GM18498 (cell line): ENCODE data around the gene KCNK16.
A peak's percentile ranks its signal among the peaks of the same experiment; 100 is the strongest.

Experiments
- ATAC-seq: cut with Tn5 transposase; IDR thresholded peaks from one replicate; pipeline ENCODE4 v1.9.1; 2021; ENCODE audit warnings: mild to moderate bottlenecking, moderate library complexity; ENCODE audit not compliant: unreplicated experiment

KCNK16 gene

DNA sequence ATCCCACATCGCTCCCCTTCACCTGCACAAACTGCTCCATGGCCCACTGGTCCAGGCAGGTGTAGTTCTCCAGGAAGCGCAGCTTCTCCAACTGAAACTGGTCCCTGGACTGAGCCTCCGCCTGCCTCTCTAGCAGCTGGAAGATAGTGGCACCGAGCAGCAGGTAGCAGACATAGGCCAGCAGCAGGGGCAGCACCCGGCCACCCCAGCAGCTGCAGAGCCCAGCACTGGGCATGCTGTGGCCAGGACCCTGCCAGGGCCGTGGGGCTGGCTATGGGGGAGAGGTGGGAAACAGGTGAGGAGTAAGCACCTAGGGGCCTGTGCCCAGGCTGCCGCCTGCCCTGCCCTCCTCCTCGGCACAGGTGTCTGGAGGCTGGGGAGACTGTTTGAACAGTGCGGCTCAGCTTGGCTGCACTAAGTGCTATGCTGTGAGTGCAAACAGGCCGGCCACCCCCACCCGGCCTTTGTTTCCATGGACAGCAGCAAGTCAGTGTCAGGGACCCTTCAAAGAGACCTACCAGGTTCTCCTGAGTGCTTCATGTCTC is at the start of gene KCNK16:
Gene KCNK16 (minus strand): TSS at position 397 of the 545 bp plus-strand sequence. CDS start 162 bp downstream, at position 235.
- ATAC-seq: no peak

DNA sequence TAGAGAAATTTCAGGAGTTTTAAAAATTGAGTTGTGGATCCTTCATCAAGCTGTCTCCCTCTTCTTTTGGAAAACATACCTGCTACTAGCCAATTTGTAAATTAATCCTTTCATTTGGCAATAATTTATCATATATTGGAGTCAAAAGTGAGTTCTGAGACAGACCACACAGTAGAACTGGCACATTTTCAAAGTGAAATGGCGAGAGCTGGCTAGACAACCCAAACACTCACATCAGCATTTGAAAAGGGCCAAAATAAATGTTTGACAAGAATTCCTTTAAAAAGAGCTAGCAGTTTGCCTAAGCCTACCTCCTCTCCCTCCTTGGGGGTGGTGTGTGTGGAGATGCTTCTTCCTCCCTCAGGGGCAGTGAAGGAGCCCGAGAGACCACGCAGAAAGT is 47.9 kb upstream of the KCNK16 start:
- ATAC-seq: no peak

DNA sequence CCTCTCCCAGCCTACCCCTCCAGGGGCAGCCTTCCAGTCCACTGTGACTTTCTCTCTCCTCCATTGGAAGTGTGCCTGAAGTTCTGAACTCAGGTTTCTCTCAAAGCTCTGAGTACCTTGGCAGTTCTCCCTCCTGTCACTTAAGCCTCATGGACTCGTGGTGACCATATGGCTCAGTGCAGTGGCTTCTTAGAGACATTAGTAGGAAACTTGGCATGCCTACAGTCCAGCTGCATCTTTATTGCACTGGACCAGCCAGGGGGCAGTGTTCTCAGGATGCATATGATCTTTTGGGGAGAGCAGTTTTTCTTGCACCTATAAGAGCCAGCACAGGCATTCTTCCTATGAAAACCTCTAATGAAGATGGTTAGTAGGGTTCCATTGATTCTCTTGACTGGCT is 47.5 kb upstream of the KCNK16 start:
- ATAC-seq: no peak

DNA sequence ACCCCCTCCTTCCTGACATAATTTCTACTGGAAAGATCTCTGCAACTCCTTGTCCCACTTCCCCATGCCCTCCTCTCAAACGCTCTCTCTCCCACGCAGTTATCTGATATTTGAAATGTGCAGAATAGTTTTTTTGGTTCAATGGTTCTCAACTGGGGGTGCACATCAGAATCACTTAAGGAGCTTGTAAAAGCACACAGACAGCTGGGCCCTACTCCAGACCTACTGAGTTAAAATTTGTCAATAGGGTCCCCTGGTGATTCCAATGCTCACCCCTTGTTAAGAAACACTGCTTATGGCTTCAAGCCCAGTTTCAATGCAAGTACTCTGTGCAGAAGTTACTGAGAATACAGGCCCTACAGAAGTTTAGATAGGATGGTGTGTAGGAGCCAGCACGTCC is 45.2 kb upstream of the KCNK16 start:
- ATAC-seq: no peak

DNA sequence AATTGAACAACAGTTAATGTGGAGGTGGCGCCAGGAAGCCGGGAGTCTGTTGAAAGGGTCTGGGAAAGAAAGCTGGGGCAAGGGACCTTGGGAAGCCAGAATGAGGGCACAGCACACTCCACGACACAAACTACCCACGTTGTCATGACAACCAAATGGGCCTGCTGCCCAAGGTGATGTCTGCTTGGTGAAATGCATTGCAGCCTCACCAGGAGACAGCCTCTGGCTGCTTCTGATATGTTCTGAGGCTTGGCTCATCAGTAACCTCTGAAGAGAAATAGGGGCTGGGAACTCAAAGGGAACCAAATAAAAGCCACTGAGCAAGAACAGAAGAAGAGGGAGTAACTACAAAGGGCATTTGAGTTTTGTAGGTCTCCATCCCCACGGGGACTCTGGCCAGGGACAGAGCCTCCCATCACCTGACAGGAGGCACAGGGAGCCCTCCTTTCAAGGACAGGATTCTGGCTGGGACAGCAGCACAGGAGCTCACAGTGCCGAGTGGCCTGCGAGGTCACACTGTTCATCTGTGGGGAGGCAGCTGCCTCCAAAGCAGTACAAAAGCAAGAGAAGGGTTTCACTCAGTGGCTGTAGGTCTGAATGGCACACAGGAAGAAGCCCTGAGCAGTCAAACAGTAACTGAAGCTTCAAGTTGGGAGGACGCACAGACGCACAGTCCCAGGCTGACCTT is 44.6 kb upstream of the KCNK16 start:
- ATAC-seq: no peak

DNA sequence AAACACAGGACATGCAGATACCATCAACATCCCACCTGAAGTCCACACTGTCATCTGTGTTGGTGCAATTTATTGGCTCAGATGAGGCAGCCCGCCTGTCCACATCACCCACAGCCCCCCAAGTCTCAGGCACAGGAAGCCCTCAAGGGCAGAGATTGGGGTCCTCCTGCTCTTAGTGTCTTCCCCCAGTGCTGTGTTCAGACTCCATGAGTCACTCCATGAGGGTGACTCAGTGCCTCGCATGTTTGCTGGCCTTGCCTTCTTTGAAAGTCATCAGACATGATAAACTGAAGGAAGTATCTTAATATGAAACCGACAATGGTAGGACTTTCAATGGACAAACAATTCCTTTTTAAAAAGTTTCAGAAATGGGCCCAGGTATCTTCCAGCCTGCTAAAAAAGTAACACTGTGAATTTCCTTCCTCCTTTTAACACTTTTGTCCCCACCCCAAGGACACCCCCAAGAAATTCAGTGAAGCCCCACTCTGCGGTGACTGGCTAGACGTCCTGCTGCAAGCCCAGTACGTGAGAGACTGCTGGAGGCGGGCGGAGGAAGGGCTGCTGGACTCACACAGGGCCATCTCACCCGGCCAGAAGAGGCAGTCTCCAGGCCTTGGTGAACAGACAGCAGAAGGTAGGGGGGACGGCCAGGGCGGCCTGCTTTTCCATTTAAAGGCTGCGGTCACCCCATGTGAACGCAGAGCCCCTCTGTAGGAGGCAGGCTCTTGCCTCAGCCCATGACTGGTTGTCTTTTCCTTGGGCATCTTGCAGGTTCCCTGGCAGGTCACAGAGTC is 43.0 kb upstream of the KCNK16 start:
- no peak for ATAC-seq

DNA sequence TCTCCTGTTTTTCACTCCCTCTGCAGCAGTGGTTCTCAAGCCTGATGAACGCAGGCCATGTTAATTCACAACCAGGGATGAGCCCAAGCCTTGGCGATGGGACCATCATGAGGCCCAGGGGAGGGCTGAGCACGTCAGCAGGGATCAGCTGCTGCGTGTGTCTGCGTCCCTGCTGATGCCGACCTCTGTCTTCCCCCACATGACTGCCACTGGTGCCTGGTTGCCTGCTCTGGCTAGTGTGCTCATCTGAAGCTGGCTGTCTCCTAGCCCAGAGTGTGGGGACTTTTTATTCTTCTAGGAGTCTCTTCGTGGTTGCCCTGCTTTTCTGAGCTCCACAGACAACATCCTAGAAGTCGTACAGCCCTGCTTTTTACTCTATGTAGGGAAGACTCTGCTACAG is 40.8 kb upstream of the KCNK16 start:
- no peak for ATAC-seq

DNA sequence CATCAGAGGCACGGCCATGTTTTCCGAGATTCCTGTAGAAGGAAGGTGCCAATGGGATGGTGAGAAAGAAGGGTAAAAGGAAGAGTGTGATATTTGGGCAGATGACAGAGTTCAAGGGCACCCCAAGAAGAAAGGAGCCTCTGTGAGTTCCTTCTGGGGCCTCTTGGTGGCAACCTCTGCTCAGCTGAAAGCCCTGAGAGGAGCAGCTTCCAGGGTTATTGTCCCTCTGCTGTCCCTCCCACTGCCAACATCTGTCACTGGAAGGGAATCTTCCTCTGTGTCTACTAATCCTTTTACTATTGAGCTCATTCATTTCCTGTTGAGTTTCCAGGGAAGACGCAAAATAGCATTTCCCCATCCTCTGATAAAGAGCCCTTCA is 40.0 kb upstream of the KCNK16 start:
- no peak for ATAC-seq

DNA sequence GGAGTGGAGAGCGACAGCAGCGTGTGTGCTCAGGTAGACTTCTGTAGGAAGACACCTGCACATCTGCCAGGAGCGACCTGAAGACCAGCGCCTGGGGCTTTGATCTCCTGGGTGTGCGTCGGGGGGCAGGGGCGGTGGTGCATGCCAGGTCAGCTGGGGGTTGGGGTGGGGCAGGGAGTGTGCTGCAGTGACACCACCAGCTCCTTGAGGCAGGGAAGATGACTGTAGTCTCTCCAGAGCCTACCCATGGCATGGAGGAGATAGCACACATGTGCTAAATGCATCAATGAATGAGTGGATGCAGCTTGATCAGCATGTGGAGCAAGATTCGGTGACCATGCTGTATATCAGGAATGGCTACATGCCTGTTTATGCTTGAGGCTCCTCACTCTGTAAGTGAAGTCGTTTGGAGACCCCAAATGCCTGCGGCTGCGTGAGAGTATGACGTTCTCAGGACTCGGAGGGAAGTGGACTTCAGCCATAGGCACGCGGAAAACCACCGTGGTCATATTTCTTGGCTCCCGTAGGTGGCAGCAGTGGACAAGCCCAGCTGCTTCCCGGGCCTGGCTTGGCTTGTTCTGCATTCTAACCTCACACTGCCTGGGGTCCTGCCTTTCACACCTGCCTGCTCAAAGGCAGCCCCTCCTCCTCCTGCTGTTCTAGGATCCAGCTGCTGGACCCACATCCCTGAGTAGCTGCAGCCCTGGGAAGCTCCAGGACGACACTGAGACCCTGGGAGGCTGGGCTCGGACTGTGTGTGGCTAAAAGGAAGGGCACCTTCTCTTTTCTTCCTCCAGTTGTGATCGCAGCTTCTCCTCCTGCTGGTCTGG is 39.4 kb upstream of the KCNK16 start:
- ATAC-seq: peak; percentile 71

DNA sequence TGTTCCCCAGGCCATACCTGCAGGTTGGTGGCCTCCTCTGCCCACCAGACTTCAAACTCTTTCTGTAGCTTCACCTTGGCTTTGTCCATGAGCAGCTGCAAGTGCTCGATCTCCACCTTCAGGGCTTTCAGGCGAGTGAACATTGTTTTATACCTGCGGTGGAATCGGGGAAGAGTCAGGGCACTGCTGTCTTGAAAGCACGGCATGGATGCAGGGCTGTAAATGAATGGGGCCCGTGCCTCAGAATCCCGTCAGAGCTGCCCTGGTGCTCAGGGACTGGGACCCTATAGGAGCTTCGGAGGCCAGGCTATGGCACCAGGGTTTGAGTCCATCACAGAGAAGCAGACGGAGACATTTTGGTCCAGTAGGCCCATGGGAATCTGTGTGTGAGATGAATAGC is 37.9 kb upstream of the KCNK16 start:
- ATAC-seq: no peak

DNA sequence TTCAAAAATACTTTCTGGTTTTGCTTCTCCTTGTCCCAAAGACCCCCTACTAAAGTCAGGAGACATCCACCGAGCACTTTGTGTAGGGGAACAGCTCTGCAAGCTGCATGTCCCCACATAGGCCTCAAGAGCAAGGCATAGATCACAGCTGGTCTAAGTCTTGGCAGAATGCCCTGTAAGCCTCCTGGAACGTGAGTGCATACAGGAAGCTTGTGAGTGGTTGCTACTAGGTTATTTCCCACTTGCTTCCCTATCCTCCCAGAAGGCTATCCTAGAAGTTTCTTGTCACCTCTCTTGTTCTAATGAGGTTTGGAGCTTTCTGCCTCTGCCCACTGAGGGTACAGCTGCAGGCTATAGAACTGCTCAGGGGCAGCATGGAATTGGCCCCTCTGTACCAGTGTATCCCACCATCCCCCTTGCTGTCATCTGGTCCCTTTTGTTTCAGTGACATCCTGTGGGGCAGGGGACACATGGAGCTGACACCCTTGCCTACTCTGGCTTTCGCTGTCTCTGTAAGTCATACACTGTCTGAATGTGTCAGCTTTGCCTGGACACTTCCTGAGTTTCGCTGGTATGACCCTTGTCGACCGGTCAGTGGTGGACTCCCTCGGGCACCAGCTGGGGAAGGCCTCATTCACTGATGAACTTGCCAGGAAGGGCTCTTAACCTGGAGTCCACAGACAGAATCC is 35.6 kb upstream of the KCNK16 start:
- no peak for ATAC-seq

DNA sequence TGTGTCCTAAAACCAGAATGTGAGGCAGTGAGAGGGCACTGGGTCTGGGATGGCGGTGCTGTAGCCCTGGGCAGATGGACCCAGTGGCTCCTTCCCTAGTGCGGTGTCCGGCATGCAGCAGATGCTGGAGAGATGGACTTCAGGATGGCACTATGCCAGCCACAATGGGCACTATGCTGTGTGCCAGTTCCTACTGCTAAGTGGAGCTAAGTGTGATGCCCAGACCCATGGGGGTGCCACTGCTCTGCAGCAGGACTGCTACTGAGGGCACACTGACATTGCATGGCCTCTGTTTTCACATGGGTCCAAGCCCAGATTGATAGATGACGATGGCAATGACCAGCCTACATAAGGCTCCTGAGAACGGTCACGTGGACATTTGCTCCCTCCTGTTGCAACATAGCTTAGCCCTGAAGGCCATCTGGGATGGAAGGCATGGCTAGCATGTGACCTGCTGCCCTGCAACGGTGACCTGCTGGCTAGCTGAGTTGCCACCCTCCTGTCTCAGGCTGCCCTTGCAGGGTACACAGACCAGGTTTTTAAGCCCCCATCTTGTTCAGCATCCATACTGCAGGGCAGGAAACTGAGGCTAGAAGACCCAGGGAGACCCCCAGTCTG is 31.3 kb upstream of the KCNK16 start:
- no peak for ATAC-seq

DNA sequence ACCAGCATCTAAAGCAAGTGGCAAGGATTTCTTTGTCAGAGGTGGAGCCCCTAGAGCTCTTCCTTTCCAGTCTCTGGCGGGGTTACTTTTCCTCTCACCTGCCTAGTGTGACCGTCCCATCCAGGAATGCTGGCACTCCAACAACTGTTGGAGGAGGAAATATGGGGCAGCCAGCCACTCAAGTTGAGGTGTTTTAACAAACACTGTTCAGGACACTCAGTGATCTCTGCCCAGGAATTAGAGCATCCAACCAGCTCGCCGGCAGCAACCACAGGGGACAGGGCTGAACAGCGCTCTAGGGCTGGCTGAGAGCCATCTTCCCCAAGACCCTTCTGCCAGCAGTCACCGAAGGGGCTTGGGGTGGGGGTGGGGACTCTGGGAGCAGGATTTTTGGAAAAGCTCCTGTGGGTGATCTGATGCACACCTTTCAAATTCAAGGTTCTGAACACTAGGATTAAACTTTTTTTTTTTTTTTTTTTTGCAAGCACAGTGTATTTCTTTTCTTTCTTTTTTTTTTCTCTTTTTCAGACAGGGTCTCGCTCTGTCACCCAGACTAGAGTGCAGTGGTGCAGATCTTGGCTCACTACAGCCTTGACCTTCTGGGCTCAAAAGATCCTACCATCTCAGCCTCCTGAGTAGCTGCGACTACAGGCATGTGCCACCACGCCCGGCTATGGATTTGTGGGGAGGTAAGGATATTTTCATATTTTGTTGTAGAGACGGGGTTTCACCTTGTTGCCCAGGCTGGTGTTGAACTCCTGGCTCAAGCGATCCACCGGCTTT is 28.4 kb upstream of the KCNK16 start:
- no peak for ATAC-seq

DNA sequence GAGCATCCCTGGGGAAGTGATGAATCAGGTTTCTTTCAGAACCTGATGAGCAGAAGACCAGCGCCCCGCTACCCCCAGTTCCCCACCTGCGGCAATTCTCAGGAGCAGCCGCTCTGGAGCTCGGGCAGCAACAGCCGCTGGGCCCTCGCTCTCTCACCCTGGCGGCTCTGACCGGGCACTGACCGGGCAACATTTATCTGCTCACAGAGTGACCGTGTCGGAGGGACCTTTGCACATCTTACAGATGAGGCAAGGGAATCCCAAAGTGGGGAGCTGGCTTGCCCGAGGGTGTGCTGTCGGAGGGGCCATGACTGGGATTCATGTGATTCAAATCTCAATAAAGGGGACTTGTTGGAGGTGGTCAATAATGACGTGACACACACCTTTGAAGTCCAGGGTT is 26.2 kb upstream of the KCNK16 start:
- no peak for ATAC-seq

DNA sequence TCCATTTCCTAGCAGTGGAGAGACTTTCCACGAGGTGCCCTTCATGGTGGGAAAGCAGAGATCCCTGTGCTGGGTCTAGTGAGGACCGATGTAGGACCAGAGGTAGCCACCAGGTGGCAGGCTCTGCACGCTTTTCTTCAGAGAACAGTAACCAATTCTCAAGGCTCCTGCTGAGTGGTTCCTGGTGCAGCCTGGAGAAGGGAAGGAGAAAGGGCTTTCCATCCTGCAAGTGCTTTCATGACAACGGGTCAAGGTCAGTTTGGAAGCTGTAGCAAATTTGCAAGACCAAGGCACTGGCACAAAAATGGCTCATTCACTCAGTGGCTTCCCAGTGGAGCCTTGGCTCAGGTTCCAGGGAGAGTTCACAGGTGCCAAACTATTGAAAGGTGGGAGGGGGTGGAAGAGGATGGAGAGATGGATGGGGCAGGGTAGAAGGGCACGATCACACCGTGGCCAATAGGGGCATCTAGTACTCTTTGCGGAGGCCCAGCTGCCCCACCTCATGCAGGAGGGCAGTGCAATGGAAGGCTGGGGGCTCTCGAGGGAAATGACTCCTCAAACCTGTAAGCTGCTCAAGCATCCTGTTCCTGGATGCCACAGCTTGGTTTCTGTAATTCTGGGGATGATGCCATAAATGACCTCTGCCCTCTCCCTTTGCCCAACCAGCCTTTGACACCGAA is 25.5 kb upstream of the KCNK16 start:
- ATAC-seq: peak; percentile 57

DNA sequence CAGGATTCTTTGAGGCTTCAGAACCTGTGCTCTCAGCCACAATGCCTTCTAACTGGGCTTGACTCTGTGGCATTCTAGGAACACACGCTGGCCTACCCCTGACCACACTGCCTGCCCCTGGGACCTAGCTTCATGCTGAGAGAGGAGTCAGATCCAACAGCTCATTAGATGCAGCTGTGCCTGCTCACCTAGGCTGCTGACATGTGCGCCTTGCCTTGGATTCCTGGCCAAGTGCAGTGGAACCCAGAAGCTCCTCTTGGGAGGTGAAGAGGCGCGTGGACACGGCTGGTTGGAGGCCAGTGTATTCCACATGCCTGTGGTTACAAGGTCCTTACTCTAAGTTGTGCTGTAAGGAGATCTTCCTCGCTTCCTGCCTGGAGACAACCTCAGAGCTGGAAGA is 24.7 kb upstream of the KCNK16 start:
- no peak for ATAC-seq

DNA sequence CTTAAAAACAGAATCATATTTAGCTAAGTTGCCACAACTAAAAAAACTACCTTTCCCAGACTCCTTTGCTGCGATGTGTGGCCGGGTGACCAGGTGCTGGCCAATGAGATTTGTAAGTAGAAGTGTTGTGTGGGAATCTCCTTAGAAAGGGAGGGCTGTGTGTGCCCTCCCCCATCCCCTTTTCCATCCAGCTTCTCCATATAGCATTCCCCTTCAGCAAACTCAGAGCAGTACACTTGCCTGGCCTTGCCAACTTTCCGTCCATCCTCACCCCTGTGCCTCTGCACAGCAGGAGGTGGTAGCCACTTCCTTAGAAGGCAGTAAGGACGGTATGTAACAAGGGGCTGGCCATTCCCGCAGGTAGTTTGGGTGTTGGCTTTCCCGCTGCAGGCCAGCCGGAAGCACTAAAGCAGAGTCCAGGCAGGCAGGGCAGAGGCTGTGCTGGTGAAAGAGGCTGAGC is 22.3 kb upstream of the KCNK16 start:
- ATAC-seq: no peak

DNA sequence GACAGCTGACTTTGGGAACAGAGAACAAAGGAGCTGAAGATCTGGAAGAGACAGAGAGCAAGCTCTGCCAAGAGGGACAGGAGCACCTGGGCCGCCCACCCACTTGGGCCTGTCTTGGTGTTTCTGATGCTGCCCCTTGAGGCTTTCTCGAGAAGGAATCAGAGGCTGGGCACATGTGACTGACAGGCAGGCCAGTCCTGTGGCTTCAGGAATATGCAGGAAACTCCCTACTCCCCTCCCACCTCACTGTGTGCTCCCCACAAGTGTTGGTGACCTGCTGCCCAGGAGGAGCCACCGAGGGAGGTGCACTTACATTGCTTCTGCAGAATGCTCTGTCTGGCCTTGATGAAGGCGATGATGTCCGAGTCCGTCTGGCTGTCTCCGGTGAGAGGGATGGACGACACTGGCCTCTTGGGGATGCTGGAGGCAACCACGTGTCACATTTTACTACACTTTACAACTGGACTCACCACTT is 20.9 kb upstream of the KCNK16 start:
- ATAC-seq: no peak
